ENCODE data around the gene CROCC2.

CROCC2 gene

GRCh38 chr2:240913810-240914644 lies 7.9 kb downstream of the CROCC2 start:
- Histone ChIP-seq H2AFZ (ENCODE audit: low read length) (no peak overlapping the region), H3K4me2 (ENCODE audit: low read length) (no peak overlapping the region), H3K79me2 (ENCODE audit: insufficient read depth, low read length) (no peaks in the 10 kb centered on the region), H3F3A (ENCODE audit: insufficient read depth, low read length) (no peaks in the 10 kb centered on the region), H3K36me3 (ENCODE audit: insufficient read depth, low read length) (no peaks in the 10 kb centered on the region), H3K4me3 (ENCODE audit: low read depth, low read length, poor library complexity, severe bottlenecking) (no peak overlapping the region), H3K9ac (ENCODE audit: low read length) (no peak overlapping the region), H3K9me3 (ENCODE audit: low read length) (no peaks in the 10 kb centered on the region), H3K4me1 (ENCODE audit: insufficient read depth, low read length, severe bottlenecking) (no peaks in the 10 kb centered on the region), H4K20me1 (ENCODE audit: insufficient read depth, low read length) (no peaks in the 10 kb centered on the region), H3K27me3 (ENCODE audit: insufficient read depth, low read length) (no peaks in the 10 kb centered on the region), H3K27ac (ENCODE audit: low read depth, low read length, poor library complexity, severe bottlenecking) (no peak overlapping the region), H3K9me2 (ENCODE audit: low read depth, low read length) (no peaks in the 10 kb centered on the region)
- TF ChIP-seq CTCF (IDR thresholded peaks at IDR 0.05; ENCODE audit: low read length): peak; percentile 93
- TF ChIP-seq EZH2 (IDR thresholded peaks at IDR 0.05; ENCODE audit: borderline replicate concordance, low read length): no peak

DNA sequence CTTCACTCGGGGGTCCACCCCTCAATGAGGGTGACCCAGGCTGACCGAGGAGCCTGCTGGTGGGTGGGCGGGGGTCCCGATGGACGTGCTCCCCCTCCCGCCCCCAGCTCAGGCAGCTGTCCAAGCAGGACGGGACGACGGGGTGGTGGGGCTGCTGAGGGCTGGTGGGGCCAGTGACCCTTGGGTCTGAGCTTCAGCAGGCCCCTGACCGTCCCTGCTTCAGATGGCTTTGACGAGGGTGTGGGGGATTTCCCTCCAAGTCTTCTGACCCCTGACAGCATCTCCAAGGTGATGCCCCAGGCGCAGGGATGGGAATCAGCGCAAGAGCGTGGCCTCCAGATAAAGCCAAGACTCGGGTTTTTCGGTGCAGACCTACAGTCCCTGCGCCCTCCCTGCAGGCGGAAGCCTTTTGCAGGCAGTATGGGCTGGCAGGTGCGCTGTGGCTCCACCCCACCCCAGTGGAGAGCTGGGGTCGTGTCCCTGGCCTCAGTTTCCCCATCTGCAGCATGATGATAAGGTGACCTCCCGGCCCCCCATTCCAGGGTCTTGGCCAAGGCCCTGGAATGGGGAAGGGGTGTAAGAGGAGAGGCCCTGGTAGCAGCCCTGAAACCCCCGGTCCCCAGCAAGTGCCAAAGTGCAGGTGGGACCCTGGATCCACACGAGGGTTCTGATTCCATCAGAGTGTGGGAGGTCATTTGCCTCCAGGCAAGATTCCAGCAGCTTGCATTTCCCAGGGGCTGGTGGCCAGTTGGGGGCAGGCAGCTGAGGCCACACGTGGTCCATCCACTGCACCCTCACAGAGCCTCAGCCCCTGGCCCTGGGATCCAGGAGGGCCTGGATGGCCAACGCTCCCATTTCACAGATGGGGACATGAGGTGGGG lies 8.7 kb downstream of the CROCC2 start:
- TF ChIP-seq EZH2 (IDR thresholded peaks at IDR 0.05; ENCODE audit: borderline replicate concordance, low read length) (no peak), CTCF (IDR thresholded peaks at IDR 0.05; ENCODE audit: low read length) (peak; percentile 30; the same call in 1 of the 2 replicates)
- Histone ChIP-seq H3K79me2 (ENCODE audit: insufficient read depth, low read length) (no peaks in the 10 kb centered on the region), H3K9ac (ENCODE audit: low read length) (no peak overlapping the region), H3K9me2 (ENCODE audit: low read depth, low read length) (no peaks in the 10 kb centered on the region), H3K4me1 (ENCODE audit: insufficient read depth, low read length, severe bottlenecking) (no peaks in the 10 kb centered on the region), H2AFZ (ENCODE audit: low read length) (no peak overlapping the region), H3K27ac (ENCODE audit: low read depth, low read length, poor library complexity, severe bottlenecking) (no peak overlapping the region), H3F3A (ENCODE audit: insufficient read depth, low read length) (no peaks in the 10 kb centered on the region), H3K36me3 (ENCODE audit: insufficient read depth, low read length) (no peaks in the 10 kb centered on the region), H3K4me3 (ENCODE audit: low read depth, low read length, poor library complexity, severe bottlenecking) (no peak overlapping the region), H3K9me3 (ENCODE audit: low read length) (no peaks in the 10 kb centered on the region), H3K4me2 (ENCODE audit: low read length) (no peak overlapping the region), H4K20me1 (ENCODE audit: insufficient read depth, low read length) (no peaks in the 10 kb centered on the region), H3K27me3 (ENCODE audit: insufficient read depth, low read length) (no peaks in the 10 kb centered on the region)

- H3K4me2 ChIP-seq (ENCODE audit: low read length): no peak overlapping the region
- H2AFZ ChIP-seq (ENCODE audit: low read length): no peak overlapping the region
- no peaks in the 10 kb centered on the region for H3K9me2 ChIP-seq (ENCODE audit: low read depth, low read length)
- H3K27ac ChIP-seq (ENCODE audit: low read depth, low read length, poor library complexity, severe bottlenecking): no peak overlapping the region
- H3K4me1 ChIP-seq (ENCODE audit: insufficient read depth, low read length, severe bottlenecking): no peaks in the 10 kb centered on the region
- H3K36me3 ChIP-seq (ENCODE audit: insufficient read depth, low read length): no peaks in the 10 kb centered on the region
- H3K9me3 ChIP-seq (ENCODE audit: low read length): no peaks in the 10 kb centered on the region
- H3K27me3 ChIP-seq (ENCODE audit: insufficient read depth, low read length): no peaks in the 10 kb centered on the region
- H3F3A ChIP-seq (ENCODE audit: insufficient read depth, low read length): no peaks in the 10 kb centered on the region
- no peaks in the 10 kb centered on the region for H4K20me1 ChIP-seq (ENCODE audit: insufficient read depth, low read length)
- no peak for TF ChIP-seq CTCF (IDR thresholded peaks at IDR 0.05; ENCODE audit: low read length)
- no peak for TF ChIP-seq EZH2 (IDR thresholded peaks at IDR 0.05; ENCODE audit: borderline replicate concordance, low read length)
- H3K4me3 ChIP-seq (ENCODE audit: low read depth, low read length, poor library complexity, severe bottlenecking): no peak overlapping the region
- H3K79me2 ChIP-seq (ENCODE audit: insufficient read depth, low read length): no peaks in the 10 kb centered on the region
- H3K9ac ChIP-seq (ENCODE audit: low read length): no peak overlapping the region
These were observed 9.6 kb downstream of the CROCC2 start for GRCh38 chr2:240915526-240916341.
